ENCODE measurements around the gene ADAMTS20.

ADAMTS20 gene

DNA sequence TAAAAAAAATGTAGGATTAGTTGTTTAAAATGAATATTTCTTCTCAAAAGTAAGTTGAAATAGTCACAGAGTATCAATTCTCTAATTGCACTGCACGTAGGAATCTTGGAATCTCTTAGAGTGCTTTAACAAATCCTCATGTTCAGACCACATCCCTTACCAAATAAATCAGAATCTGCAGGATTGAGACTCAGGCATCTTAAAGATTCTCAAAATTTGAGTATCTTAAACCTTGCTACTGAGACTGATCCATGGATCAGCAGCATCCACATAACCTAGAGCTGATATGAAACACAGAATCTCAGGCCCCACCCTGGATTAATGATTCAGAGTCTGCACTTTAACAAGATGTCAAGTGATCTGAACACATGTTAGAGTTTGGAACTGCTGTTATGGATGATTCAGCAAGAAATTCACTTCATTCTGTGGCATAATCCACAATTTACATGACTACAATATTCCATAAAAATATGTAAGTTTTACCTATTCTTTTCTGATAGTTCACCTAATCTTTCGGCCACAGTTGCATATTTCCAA, 58.7 kb downstream of the ADAMTS20 start:
- DNase-seq (ENCODE audit: low read depth in 3 of 3), result no peak

DNA sequence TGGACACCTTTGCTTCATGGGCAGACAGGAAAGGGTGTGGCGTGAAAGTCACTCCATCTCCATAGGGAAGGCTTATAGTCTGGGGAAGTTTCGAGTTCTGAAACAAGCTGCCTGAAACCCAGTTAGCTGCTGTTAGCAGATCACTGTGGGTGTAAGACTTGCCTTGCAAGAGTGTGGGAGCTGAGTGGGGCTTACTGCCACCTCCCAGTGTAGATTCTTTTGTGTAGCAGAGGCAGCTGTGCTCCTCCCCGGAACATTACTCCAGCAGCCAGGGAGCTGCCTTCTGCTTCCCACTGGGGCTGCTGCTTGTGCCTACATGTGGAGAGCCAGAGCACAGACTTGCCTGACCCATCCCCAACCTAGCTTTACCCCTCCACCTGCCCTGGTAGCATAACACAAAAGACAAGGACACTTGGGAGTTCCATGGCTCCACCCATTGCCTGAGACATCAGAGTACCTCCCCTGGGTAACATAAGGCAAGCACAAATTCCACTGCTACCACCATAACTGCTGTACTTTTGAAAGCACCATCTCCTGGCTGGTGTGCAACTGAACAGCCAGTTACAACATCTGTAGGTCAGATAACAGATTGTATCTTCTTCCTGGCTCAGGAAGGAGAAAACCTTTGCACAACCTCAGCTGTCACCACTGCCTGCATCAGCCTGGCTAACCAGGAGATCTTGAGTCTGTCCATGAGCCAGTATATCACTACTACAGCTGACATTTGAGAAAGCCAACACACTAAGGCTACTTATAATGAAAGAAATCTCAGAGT, 69.5 kb downstream of the ADAMTS20 start:
- no peak for DNase-seq (ENCODE audit: low read depth in 3 of 3)

- no peak for DNase-seq (ENCODE audit: low read depth in 3 of 3)
These were observed 71.4 kb downstream of the ADAMTS20 start for GRCh38 chr12:43480591-43480990.

DNA sequence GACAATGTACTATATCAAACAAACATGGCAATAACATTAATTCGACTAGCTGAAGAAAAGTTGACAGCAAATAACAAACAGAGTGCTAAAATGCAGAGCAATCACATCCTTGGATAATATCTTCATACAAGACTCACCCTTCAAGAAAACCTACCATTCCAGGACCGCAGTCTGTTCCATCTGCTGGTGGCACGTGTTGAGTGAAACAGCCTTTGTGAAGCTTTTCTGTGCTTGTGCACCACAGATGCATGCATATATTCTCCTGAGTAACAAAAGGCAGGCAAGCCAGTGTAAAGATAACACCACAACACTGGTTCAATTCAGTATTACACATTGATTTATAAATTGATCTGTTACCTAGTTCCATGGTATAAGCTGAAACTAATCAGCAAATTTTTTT, 89.3 kb downstream of the ADAMTS20 start:
- DNase-seq (ENCODE audit: low read depth in 3 of 3), result no peak

- DNase-seq (ENCODE audit: low read depth in 3 of 3), result no peak
These were observed 89.9 kb downstream of the ADAMTS20 start for GRCh38 chr12:43462080-43462479.

DNA sequence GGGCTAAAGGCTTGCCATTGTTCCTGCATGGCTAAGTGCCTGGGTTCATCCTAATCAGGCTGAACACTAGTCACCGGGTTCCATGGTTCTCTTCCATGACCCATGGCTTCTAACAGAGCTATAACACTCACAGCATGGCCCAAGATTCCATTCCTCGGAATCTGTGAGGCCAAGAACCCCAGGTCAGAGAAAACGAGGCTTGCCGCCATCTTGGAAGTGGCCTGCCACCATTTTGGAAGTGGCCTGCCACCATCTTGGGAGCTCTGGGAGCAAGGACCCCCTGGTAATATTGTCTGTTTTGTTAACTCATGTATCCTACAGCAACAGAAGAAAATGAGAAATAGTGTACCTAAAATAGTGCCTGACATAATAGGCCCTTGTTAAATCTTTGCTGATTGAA, 92.7 kb downstream of the ADAMTS20 start:
- DNase-seq (ENCODE audit: low read depth in 3 of 3), result no peak

DNA sequence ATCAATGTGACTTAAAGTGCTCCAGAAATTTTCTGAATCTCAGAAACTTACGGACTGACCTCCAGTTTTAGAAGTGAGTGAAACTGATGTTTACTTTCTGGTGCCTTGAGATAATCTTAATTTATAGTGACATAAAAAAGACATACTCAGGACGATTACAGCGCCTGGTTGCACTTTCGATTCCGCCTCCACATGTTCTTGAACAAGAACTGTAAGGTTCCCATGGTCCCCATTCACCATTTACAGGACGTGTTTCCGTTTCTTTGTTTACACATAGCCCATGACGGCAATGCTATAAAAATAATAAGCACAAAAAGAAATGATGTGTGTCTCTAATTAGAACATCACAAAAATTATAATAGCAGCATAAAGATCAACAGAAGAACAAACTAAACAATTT, 98.2 kb downstream of the ADAMTS20 start:
- DNase-seq (ENCODE audit: low read depth in 3 of 3), result no peak

DNA sequence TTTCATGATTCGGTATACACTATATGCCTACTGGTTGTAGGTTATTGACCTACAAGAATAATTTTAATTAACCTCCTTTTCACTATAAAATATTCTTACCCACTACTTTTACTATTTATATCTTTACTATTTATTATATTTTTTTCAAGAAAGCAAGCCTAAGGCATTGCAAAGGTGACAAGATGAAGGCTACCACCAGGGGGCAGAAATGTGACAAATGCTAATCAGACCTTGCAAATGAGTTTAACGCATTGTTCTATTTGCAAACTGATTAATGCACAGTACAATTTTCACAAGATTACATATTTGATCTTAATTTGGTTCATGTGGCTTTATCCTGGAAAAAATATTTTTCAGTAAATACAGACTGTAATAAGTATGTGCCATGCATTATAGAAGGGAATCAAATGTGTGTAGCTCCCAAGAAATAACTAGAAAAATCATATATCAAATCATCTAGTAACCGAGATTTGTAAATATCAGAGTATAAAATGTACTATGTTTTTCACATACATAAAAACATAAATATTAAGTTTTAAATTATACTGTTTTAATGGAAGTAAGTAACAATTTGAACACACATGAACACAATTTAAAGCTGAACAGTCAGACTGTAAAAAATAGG, 107.0 kb downstream of the ADAMTS20 start:
- DNase-seq (ENCODE audit: low read depth in 3 of 3), result peak; percentile 17 to 50 (median 18)

DNA sequence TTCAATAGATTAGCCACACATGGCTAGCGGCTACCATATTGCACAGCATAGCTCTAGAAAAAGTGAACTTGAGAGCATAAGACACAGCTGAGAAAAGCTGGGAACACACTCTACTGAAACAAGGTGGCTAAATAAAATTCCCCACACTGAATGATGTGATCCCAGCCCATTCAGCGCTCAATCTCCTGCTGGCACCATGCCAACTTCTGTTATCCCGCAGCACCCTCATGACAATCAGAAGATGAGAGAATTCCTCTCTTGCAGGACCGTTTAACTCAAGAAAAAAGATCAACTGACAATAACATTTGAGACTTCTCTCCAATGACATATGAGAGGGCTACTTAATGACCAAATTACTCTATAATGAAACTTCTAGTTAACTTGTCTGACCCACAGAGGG, 115.4 kb downstream of the ADAMTS20 start:
- no peak for DNase-seq (ENCODE audit: low read depth in 3 of 3)

DNA sequence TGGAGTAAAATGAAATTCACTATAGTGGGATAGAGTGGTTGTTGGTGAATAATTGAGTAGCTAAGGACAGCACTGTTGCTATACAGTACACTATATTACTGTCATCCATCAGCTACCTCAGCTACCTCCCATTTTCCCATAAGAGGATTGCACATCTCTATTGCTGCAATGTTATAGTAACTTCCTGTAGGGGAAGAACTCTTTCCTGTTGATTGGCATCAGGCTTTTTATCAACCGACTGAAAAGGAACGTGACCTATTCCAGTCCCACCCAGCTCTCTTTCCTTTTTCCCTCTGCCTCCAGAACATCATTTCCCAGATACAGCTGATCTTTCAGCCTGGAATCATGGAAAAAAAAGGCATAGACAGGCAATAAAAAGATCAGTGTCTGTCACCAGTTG, 117.4 kb downstream of the ADAMTS20 start:
- DNase-seq (ENCODE audit: low read depth in 3 of 3), result no peak

GRCh38 chr12:43428088-43428600, 123.9 kb downstream of the ADAMTS20 start:
- no peak for DNase-seq (ENCODE audit: low read depth in 3 of 3)

DNA sequence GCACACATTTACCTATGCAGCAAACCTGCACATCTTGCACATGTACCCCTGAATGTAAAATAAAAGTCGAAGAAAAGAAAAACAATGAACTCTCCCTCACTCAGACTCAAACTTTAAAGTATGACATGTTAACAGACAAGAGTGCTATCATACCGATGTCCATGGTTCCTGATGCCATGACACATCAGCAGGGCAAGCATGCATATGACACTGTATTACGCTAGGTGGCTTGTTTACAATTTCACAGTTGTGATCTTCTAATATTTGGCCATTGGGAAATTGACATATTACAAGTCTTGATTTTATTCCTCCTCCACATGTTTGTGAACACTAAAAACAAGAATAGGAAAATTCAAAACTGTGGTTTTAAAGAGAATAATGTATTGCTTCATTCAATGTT, 126.6 kb downstream of the ADAMTS20 start:
- no peak for DNase-seq (ENCODE audit: low read depth in 3 of 3)

- DNase-seq (ENCODE audit: low read depth in 3 of 3), result no peak
These were observed 135.0 kb downstream of the ADAMTS20 start for GRCh38 chr12:43416981-43417380.

GRCh38 chr12:43407816-43408645, 144.0 kb downstream of the ADAMTS20 start:
- no peak for DNase-seq (ENCODE audit: low read depth in 3 of 3)

GRCh38 chr12:43406801-43407200, 145.2 kb downstream of the ADAMTS20 start:
- no peak for DNase-seq (ENCODE audit: low read depth in 3 of 3)

DNA sequence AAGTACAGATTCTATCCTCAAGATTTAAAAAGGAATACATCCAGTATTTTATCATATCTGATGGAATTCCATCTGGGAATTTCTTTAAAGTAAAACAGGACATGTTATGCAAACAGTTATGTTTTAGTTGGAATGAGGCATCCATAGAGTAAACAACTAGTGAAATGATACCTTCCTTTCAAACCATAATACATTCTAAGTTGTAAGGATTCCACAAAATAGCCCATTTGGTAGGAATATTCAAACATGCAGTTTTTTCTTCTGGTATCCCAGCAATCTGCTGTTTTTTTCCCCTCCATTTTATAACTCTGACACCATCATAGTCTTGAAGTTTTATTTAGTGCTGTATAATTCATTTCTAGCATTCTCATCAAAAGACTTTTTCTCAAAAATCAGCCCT, 149.6 kb downstream of the ADAMTS20 start:
- DNase-seq (ENCODE audit: low read depth in 3 of 3), result no peak

- DNase-seq (ENCODE audit: low read depth in 3 of 3), result no peak
These were observed 150.9 kb downstream of the ADAMTS20 start for GRCh38 chr12:43401096-43401495.

GRCh38 chr12:43396671-43397070, 155.3 kb downstream of the ADAMTS20 start:
- no peak for DNase-seq (ENCODE audit: low read depth in 3 of 3)

DNA sequence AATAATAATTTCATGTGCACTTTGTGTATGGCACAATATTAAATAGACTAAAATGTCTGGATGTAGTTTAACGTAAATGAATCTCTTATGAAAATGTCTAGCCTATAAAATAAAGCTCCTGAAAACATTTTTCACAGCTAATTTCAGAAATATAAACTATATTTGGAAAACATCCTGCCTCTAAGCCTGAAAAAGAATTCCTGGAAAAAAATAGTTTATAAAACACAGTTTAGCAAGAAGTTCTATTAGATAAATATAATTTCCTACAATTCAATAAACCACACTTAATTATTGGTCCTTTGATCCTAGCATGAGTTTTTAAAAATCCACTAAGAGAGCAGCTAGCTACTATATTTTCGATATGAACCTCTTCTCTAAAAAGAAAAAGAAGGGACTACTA, 159.9 kb downstream of the ADAMTS20 start:
- no peak for DNase-seq (ENCODE audit: low read depth in 3 of 3)

DNA sequence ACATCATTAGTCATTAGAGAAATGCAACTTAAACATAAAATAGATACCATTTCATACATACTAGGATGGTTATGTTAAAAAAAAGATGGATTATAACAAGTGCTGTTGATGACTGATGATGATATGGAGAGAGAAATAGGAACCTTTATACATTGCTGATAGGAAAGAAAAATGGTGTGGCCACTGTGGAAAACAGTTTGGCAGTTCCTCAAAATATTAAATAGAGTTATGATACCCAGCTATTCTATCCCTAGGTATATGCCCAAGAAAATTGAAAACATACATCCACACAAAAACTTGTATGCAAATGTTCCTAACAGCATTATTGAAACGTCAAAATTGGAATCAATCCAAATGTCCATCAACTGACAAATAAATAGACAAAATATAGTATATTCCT, 170.1 kb downstream of the ADAMTS20 start:
- DNase-seq (ENCODE audit: low read depth in 3 of 3), result no peak

DNA sequence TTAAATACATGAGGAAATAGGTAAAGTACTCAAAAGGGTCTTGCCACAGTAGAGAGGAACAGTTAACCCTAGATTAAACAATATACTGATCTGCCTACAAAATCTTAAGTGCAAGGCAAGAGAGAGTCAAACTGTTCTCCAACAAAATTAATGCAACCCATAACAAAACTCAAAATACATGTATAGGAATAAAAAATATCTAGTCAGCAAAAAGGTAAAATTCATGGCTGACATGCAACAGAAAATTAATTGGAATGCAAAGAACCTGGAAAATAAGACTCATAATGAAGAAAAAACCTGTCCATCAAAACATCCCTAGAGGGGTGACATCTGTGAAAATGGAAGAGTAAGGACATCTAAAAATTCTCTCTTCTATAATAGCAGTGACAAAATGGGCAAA, 173.6 kb downstream of the ADAMTS20 start:
- no peak for DNase-seq (ENCODE audit: low read depth in 3 of 3)

- DNase-seq (ENCODE audit: low read depth in 3 of 3), result no peak
These were observed 181.7 kb downstream of the ADAMTS20 start for GRCh38 chr12:43370263-43370662.
